CD4-positive, alpha-beta T cell treated with Interleukin-15 for 4 hours (primary cell): Measurements from ENCODE around the gene TEFM.
"Not testable (repeated sequence)": the region's sequence is repeated elsewhere in the genome, so short reads cannot be mapped to it uniquely, and the experiment has no call there.

Experiments used
- DNase-seq: peaks from one replicate; pipeline ENCODE4 v3.0.0-alpha.2; 2020; ENCODE audit warnings: low spot score

TEFM gene

GRCh38 chr17:30906101-30906911 lies at the start of gene TEFM:
TSS of gene TEFM (minus strand) at chr17:30906238. CDS start at chr17:30906198, 40 bp downstream.
- DNase-seq = peak; percentile 90

GRCh38 chr17:30954046-30954830 lies 48.2 kb upstream of the TEFM start:
- no peak for DNase-seq

- no peak for DNase-seq
Observed at GRCh38 chr17:30952638-30953393, 46.8 kb upstream of the TEFM start.

- no peak for DNase-seq
Observed at GRCh38 chr17:30950669-30951399, 44.8 kb upstream of the TEFM start.

GRCh38 chr17:30950189-30950588 lies 44.2 kb upstream of the TEFM start:
- DNase-seq = no peak

- no peak for DNase-seq
Observed at GRCh38 chr17:30947796-30948195, 41.8 kb upstream of the TEFM start.

GRCh38 chr17:30942308-30943079 lies 36.5 kb upstream of the TEFM start:
- no peak for DNase-seq

- no peak for DNase-seq
Observed at GRCh38 chr17:30939051-30939689, 33.1 kb upstream of the TEFM start.

- no peak for DNase-seq
Observed at GRCh38 chr17:30933966-30934365, 27.9 kb upstream of the TEFM start.

GRCh38 chr17:30931582-30931981 lies 25.5 kb upstream of the TEFM start:
- not testable (repeated sequence) for DNase-seq

GRCh38 chr17:30930495-30930894 lies 24.5 kb upstream of the TEFM start:
- DNase-seq = no peak

- DNase-seq = not testable (repeated sequence)
Observed at GRCh38 chr17:30929861-30930260, 23.8 kb upstream of the TEFM start.

GRCh38 chr17:30929081-30929633 lies 23.1 kb upstream of the TEFM start:
- no peak for DNase-seq

- DNase-seq = no peak
Observed at GRCh38 chr17:30928584-30928983, 22.5 kb upstream of the TEFM start.

GRCh38 chr17:30927756-30928155 lies 21.7 kb upstream of the TEFM start:
- no peak for DNase-seq

- DNase-seq = no peak
Observed at GRCh38 chr17:30926516-30926915, 20.5 kb upstream of the TEFM start.

- DNase-seq = no peak
Observed at GRCh38 chr17:30924341-30924740, 18.3 kb upstream of the TEFM start.

- DNase-seq = no peak
Observed at GRCh38 chr17:30922235-30923030, 16.4 kb upstream of the TEFM start.

GRCh38 chr17:30921544-30922196 lies 15.6 kb upstream of the TEFM start, which contains the start of gene ADAP2:
TSS of gene ADAP2 (plus strand) at chr17:30921945. CDS start at chr17:30922015, 70 bp downstream.
- no peak for DNase-seq
